Common myeloid progenitor, CD34-positive (primary cell): ENCODE measurements around the gene DENND1A.
A peak's percentile ranks its signal among the peaks of the same experiment; 100 is the strongest.

Experiments
- CTCF ChIA-PET: fragments of 350-600 bp; sonication (Branson Sonifier 250); formaldehyde crosslinking; loops from one replicate; lab custom pipeline; 2021; ENCODE audit warnings: antibody characterized with exemption; lab: Charles Lee
- POLR2A ChIA-PET: fragments of 350-600 bp; sonication (Branson Sonifier 250); formaldehyde crosslinking; loops from one replicate; lab custom pipeline; 2021; ENCODE audit warnings: antibody characterized with exemption; lab: Charles Lee
- DNase-seq, 3 donors: peaks; one replicate each; pipeline versions ENCODE4 v3.0.0 to v3.0.0-alpha.2; 2013
- H3K27ac ChIP-seq, 2 experiments: 1 replicate in 1 of 2; 2 replicates in 1 of 2; pipeline ENCODE4 v1.7.0; 2013; ENCODE audit warnings: inconsistent platforms in 2 of 2, low read length in 2 of 2, mild to moderate bottlenecking in 2 of 2, low read depth in 1 of 2, moderate library complexity in 1 of 2; ENCODE audit not compliant: severe bottlenecking in 2 of 2, insufficient read depth in 1 of 2, poor library complexity in 1 of 2
- H3K27me3 ChIP-seq, 5 experiments: replicated peaks in 2 of 5; 1 replicate in 3 of 5; 2 replicates in 2 of 5; pipeline versions ENCODE4 v1.6.1 to v1.7.0; 2013; ENCODE audit warnings: low read length in 4 of 5, mild to moderate bottlenecking in 2 of 5, moderate library complexity in 2 of 5, inconsistent platforms in 1 of 5; ENCODE audit not compliant: insufficient read depth in 5 of 5, control insufficient read depth in 4 of 5
- H3K36me3 ChIP-seq, 4 experiments: 1 replicate in 2 of 4; 2 replicates in 2 of 4; pipeline versions ENCODE4 v1.6.1 to v1.7.0; 2013; ENCODE audit warnings: low read length in 3 of 4, control low read depth in 1 of 4, mild to moderate bottlenecking in 1 of 4; ENCODE audit not compliant: control insufficient read depth in 4 of 4, insufficient read depth in 4 of 4
- H3K4me1 ChIP-seq, 4 experiments: 1 replicate in 3 of 4; 2 replicates in 1 of 4; pipeline versions ENCODE4 v1.6.1 to v1.7.1; 2013; ENCODE audit warnings: low read length in 3 of 4, mild to moderate bottlenecking in 3 of 4, control low read depth in 1 of 4, inconsistent platforms in 1 of 4, moderate library complexity in 1 of 4; ENCODE audit not compliant: control insufficient read depth in 4 of 4, insufficient read depth in 4 of 4; ENCODE audit errors: control extremely low read depth in 1 of 4
- H3K4me3 ChIP-seq, 7 experiments: 1 replicate in 4 of 7; 2 replicates in 3 of 7; pipeline versions ENCODE4 v1.5.1 to v1.7.0; 2013; ENCODE audit warnings: mild to moderate bottlenecking in 7 of 7, low read length in 6 of 7, moderate library complexity in 6 of 7, inconsistent platforms in 2 of 7, low read depth in 2 of 7, control low read depth in 1 of 7; ENCODE audit not compliant: insufficient read depth in 4 of 7, control insufficient read depth in 1 of 7; ENCODE audit errors: extremely low read depth in 1 of 7
- H3K9me3 ChIP-seq, 5 experiments: 1 replicate in 4 of 5; 2 replicates in 1 of 5; pipeline versions ENCODE4 v1.6.1 to v1.7.1; 2013; ENCODE audit warnings: low read length in 4 of 5, mild to moderate bottlenecking in 2 of 5, inconsistent platforms in 1 of 5, low read depth in 1 of 5, moderate library complexity in 1 of 5; ENCODE audit not compliant: control insufficient read depth in 4 of 5, insufficient read depth in 2 of 5; ENCODE audit errors: control extremely low read depth in 1 of 5
- WGBS: methylation state at CpG from one replicate; pipeline ENCODE4 v1.1.5; 2013; ENCODE audit not compliant: insufficient coverage; 5-methylcytosine and 5-hydroxymethylcytosine counted together

DENND1A gene

DNA sequence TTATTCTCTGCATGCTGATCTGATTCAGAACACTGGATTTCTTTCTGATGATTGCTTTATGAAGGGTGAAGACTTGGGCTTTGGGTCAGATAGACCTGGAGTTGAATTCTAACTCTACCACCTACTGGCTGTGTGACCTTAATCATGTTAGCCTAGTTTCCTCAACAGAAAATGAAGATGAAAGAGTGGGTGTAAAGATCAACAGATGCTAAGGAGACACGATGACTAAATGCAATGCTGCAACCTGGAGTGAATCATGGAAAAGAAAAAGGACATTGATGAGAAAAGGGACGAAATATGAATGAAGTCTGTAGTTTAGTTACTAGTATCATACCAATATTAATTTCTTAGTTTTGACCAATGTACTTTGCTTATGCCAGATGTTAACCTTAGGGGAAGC, 27.8 kb upstream of the DENND1A start:
- WGBS: no CpG with 5 or more reads among the region's 2 CpGs
- ChIA-PET POLR2A (no interaction called here), CTCF (no interaction called here)
- no peak overlapping the region for H3K4me3 ChIP-seq
- DNase-seq: no peak
- no peaks in the 10 kb centered on the region for H3K4me1 ChIP-seq
- H3K36me3 ChIP-seq: no peaks in the 10 kb centered on the region
- H3K27me3 ChIP-seq: peaks cover 0 to 30% (median 8%) of the 10 kb centered on the region in 5 experiments
- H3K9me3 ChIP-seq: peaks cover 0 to 11% (median 3%) of the 10 kb centered on the region in 5 experiments
- H3K27ac ChIP-seq: no peak overlapping the region

GRCh38 chr9:123957168-123957721, 27.3 kb upstream of the DENND1A start:
- no peak overlapping the region for H3K27ac ChIP-seq
- peaks cover 0 to 11% (median 3%) of the 10 kb centered on the region in 5 experiments for H3K9me3 ChIP-seq
- CTCF ChIA-PET: no interaction called here
- H3K27me3 ChIP-seq: peaks cover 0 to 31% (median 8%) of the 10 kb centered on the region in 5 experiments
- POLR2A ChIA-PET: no interaction called here
- WGBS: 86% methylated on average over 6 of the region's 6 CpGs
- no peaks in the 10 kb centered on the region for H3K36me3 ChIP-seq
- no peak overlapping the region for H3K4me3 ChIP-seq
- DNase-seq: no peak
- no peaks in the 10 kb centered on the region for H3K4me1 ChIP-seq

- no peaks in the 10 kb centered on the region for H3K36me3 ChIP-seq
- DNase-seq: no peak
- ChIA-PET CTCF (no interaction called here), POLR2A (no interaction called here)
- H3K4me3 ChIP-seq: no peak overlapping the region
- no peaks in the 10 kb centered on the region for H3K4me1 ChIP-seq
- 96% methylated on average over 4 of the region's 6 CpGs for WGBS
- H3K27ac ChIP-seq: no peak overlapping the region
- peaks cover 0 to 24% (median 11%) of the 10 kb centered on the region in 5 experiments for H3K27me3 ChIP-seq
- H3K9me3 ChIP-seq: peaks cover 0 to 11% (median 3%) of the 10 kb centered on the region in 5 experiments
Observed at GRCh38 chr9:123955637-123956036, 25.7 kb upstream of the DENND1A start.

DNA sequence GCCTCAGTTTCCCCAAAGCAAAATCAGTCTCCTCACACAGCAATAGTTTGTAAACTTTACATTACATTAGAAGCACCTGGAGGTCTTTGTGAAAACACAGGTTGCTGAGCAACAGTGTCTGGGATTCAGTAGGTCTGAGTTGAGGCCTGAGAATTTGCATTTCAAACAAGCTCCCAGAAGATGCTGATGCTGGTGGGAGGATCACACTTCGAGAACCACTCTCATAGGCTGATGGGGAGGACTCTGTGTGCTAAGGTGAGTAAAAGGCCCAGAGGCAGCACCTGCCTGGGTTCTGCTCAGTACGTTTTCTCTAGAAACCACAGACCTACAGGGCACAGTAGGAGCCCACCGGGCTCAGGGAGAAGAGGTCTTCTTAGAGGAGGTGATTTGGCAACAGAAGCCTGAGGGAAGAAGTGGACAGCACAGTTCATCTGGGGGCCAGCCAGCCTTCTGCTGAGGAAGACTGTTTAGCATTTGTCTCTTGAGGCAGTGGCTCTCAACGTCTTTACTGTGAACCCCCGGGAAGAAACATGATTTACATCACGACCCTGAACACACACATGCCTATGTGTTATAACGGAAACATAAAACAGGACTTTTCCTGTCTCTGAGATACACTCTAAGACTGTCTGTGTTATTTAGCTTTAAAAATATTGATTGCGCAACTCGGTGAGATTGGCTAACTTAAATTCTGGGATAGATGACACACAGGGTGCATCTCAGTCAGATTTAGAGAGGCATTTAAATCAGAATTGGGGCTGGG, 24.8 kb upstream of the DENND1A start:
- H3K4me1 ChIP-seq: no peaks in the 10 kb centered on the region
- H3K4me3 ChIP-seq: no peak overlapping the region
- 85% methylated on average over 7 of the region's 9 CpGs for WGBS
- peak in 1 of 3 donors; percentile 8 for DNase-seq
- ChIA-PET POLR2A (no interaction called here), CTCF (no interaction called here)
- peaks cover 0 to 17% (median 7%) of the 10 kb centered on the region in 5 experiments for H3K27me3 ChIP-seq
- no peak overlapping the region for H3K27ac ChIP-seq
- peaks cover 0 to 8% (median 3%) of the 10 kb centered on the region in 5 experiments for H3K9me3 ChIP-seq
- no peaks in the 10 kb centered on the region for H3K36me3 ChIP-seq

- H3K36me3 ChIP-seq: no peaks in the 10 kb centered on the region
- no peak for DNase-seq
- peaks cover 0 to 13% (median 7%) of the 10 kb centered on the region in 5 experiments for H3K27me3 ChIP-seq
- CTCF ChIA-PET: interaction anchor here (0.7 to 1.2 kb wide), 2 partner anchors 10 to 36 kb away, joined by 3 read pairs; no protein-coding TSS in a partner anchor
- peaks cover 0 to 5% (median 0%) of the 10 kb centered on the region in 4 experiments for H3K4me1 ChIP-seq
- H3K9me3 ChIP-seq: no peaks in the 10 kb centered on the region
- H3K27ac ChIP-seq: no peak overlapping the region
- POLR2A ChIA-PET: no interaction called here
- 94% methylated on average over 9 of the region's 9 CpGs for WGBS
- no peak overlapping the region for H3K4me3 ChIP-seq
Observed at GRCh38 chr9:123952641-123953495, 22.9 kb upstream of the DENND1A start.

DNA sequence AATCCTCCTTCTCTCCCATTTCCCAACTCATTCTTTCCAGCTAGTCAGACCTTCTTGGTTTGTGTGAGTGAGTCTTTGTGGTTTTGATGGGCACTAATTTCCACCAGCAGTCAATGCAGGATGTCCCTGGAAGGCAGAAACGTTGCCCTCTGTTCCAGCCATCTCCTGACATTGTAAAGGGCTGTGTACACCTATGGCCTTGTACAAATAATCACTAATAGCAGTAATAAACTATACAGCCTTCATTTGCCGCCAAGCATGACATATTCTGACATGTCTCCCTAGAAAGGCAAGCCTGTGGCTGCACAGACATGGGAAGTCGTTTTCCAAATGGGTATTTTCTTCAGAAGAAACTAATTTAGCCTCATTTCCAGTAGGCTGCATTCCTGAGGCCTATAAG, 18.4 kb upstream of the DENND1A start:
- Histone ChIP-seq H3K36me3 (no peaks in the 10 kb centered on the region), H3K4me3 (no peak overlapping the region), H3K9me3 (no peaks in the 10 kb centered on the region), H3K27ac (no peak overlapping the region), H3K4me1 (peaks cover 0 to 5% (median 0%) of the 10 kb centered on the region in 4 experiments), H3K27me3 (peaks cover 0 to 9% (median 3%) of the 10 kb centered on the region in 5 experiments)
- WGBS: 63% methylated on average over 3 of the region's 3 CpGs
- DNase-seq: no peak
- CTCF ChIA-PET: interaction anchor here (1.0 kb wide), 1 partner anchor 14 kb away, joined by 3 read pairs; no protein-coding TSS in a partner anchor
- POLR2A ChIA-PET: no interaction called here
